HepG2 (cell line): ENCODE results near the gene ARHGAP21. TPM values are rescaled to one million over a fixed set of nuclear protein-coding genes. Genes with fewer than 3 reads are reported as not detected.

Experiments
- ATAC-seq: fragments of 200-7000 bp; cut with Tn5 transposase; 3 replicates; pipeline ENCODE4 v1.9.1; 2020; ENCODE audit warnings: mild to moderate bottlenecking, moderate library complexity
- BruUV-seq: library from RNA; stranded (reverse); fragments of 400-500 nt; replicated peaks from 2 replicates; lab custom pipeline; 2021; lab: Mats Ljungman, UMichigan
- CTCF ChIA-PET: fragments of 300-600 bp; formaldehyde crosslinking; extraction: SDS; loops from one replicate; lab custom pipeline; 2021; ENCODE audit warnings: low total read pairs, inconsistent platforms, low intra/inter-chr PET ratio; lab: Yijun Ruan, JAX
- POLR2A ChIA-PET: fragments of 350-600 bp; sonication (Branson Sonifier 250); formaldehyde crosslinking; loops from one replicate; lab custom pipeline; 2020; ENCODE audit warnings: antibody characterized with exemption, inconsistent platforms; lab: Yijun Ruan, JAX
- DNase-seq: peaks from one replicate; pipeline ENCODE4 v3.0.0-alpha.2; 2015; ENCODE audit warnings: low spot score
- FAIRE-seq: peaks from 3 replicates; lab custom pipeline; 2011; peaks lifted over from hg19 to GRCh38; lab: Jason Lieb, UNC
- H2AFZ ChIP-seq: one replicate; pipeline ENCODE4 v1.6.1; 2011; ENCODE audit warnings: low read length, inconsistent platforms
- H3K27ac ChIP-seq: fragments of 300-600 bp; 3 replicates; pipeline ENCODE4 v1.8.0; 2011; ENCODE audit warnings: mixed run types, mild to moderate bottlenecking, mixed read lengths, low read length, inconsistent platforms; ENCODE audit not compliant: insufficient read depth; ENCODE audit errors: extremely low read length
- H3K27me3 ChIP-seq, 2 experiments: fragments of 200-600 bp in 1 of 2; 2 replicates in 1 of 2; 3 replicates in 1 of 2; pipeline versions ENCODE4 v1.6.0 to v1.8.0; 2011; ENCODE audit warnings: low read length in 2 of 2, mild to moderate bottlenecking in 2 of 2, moderate library complexity in 2 of 2, inconsistent platforms in 1 of 2; ENCODE audit not compliant: insufficient read depth in 2 of 2, control insufficient read depth in 1 of 2
- H3K36me3 ChIP-seq, 2 experiments: fragments of 200-600 bp in 1 of 2; replicated peaks in 1 of 2; 2 replicates in 1 of 2; 3 replicates in 1 of 2; pipeline versions ENCODE4 v1.5.1 to v1.8.0; 2011; ENCODE audit warnings: low read length in 2 of 2, inconsistent platforms in 1 of 2; ENCODE audit not compliant: insufficient read depth in 2 of 2, control insufficient read depth in 1 of 2
- H3K4me1 ChIP-seq: 2 replicates; pipeline ENCODE4 v1.5.1; 2012; ENCODE audit warnings: low read length, inconsistent platforms; ENCODE audit not compliant: insufficient read depth
- H3K4me2 ChIP-seq: 2 replicates; pipeline ENCODE4 v1.6.0; 2011; ENCODE audit warnings: low read depth, low read length, inconsistent platforms
- H3K4me3 ChIP-seq, 3 experiments: fragments of 200-600 bp in 1 of 3; sonication (generic), shearing (Covaris generic) in 1 of 3; replicated peaks in 1 of 3; 2 replicates each; pipeline ENCODE4 v1.5.1; 2011 to 2016; ENCODE audit warnings: low read length in 3 of 3, inconsistent platforms in 2 of 3, low read depth in 2 of 3, mild to moderate bottlenecking in 2 of 3, control low read depth in 1 of 3, mixed read lengths in 1 of 3; ENCODE audit not compliant: insufficient read depth in 1 of 3
- H3K79me2 ChIP-seq: one replicate; pipeline ENCODE4 v1.6.1; 2011; ENCODE audit warnings: low read length, inconsistent platforms; ENCODE audit not compliant: insufficient read depth
- H3K9ac ChIP-seq: 2 replicates; pipeline ENCODE4 v1.6.0; 2011; ENCODE audit warnings: mild to moderate bottlenecking, low read depth, low read length, inconsistent platforms; ENCODE audit not compliant: insufficient read depth
- H3K9me3 ChIP-seq: 2 replicates; pipeline ENCODE4 v1.5.1; 2012; ENCODE audit warnings: mild to moderate bottlenecking, low read length
- H4K20me1 ChIP-seq: 2 replicates; pipeline ENCODE4 v1.6.0; 2011; ENCODE audit warnings: inconsistent platforms, mild to moderate bottlenecking, low read length, moderate library complexity; ENCODE audit not compliant: insufficient read depth
- ASH2L ChIP-seq: fragments of 300-600, 200-600 bp; sonication (generic); IDR thresholded peaks from 2 replicates; pipeline ENCODE4 v1.7.0; 2017; ENCODE audit warnings: low read depth, mild to moderate bottlenecking, moderate library complexity, mixed read lengths, low read length; ENCODE audit not compliant: insufficient read length
- BCL6 ChIP-seq: IDR thresholded peaks from 2 replicates; pipeline ENCODE4 v1.6.1; 2016; ENCODE audit warnings: missing genetic modification reagents, missing compliant biosample characterization
- BHLHE40 ChIP-seq: IDR thresholded peaks from 2 replicates; pipeline ENCODE4 v1.6.1; 2011; ENCODE audit warnings: low read length, improper control_type of control experiment
- FOSL2 ChIP-seq: sonication (generic); formaldehyde crosslinking; IDR thresholded peaks from 2 replicates; pipeline ENCODE4 v1.4.0; 2020; ENCODE audit warnings: missing genetic modification reagents
- FOXJ3 ChIP-seq: sonication (generic); formaldehyde crosslinking; IDR thresholded peaks from 2 replicates; pipeline ENCODE4 v1.4.0; 2020; ENCODE audit warnings: missing genetic modification reagents, mild to moderate bottlenecking, borderline replicate concordance
- GATAD2A ChIP-seq: IDR thresholded peaks from 2 replicates; pipeline ENCODE4 v1.6.1; 2016
- HOXA5 ChIP-seq: sonication (generic); formaldehyde crosslinking; IDR thresholded peaks from 2 replicates; pipeline ENCODE4 v1.4.0; 2020; ENCODE audit warnings: missing genetic modification reagents
- NFKBIZ ChIP-seq: IDR thresholded peaks from 2 replicates; pipeline ENCODE4 v1.6.1; 2018; ENCODE audit warnings: missing genetic modification reagents, missing compliant biosample characterization
- POGZ ChIP-seq: sonication (generic); formaldehyde crosslinking; IDR thresholded peaks from 2 replicates; pipeline ENCODE4 v1.4.0; 2020; ENCODE audit warnings: mild to moderate bottlenecking, missing genetic modification reagents
- REL ChIP-seq: sonication (generic); formaldehyde crosslinking; conservative IDR thresholded peaks from 2 replicates; pipeline ENCODE4 v1.8.0; 2022; ENCODE audit warnings: mild to moderate bottlenecking, missing genetic modification reagents, moderate library complexity
- SMAD3 ChIP-seq: sonication (generic); formaldehyde crosslinking; IDR thresholded peaks from 2 replicates; pipeline ENCODE4 v1.4.0; 2020; ENCODE audit warnings: missing genetic modification reagents
- SPEN ChIP-seq: sonication (generic); formaldehyde crosslinking; IDR thresholded peaks from 2 replicates; pipeline ENCODE4 v1.5.1; 2020; ENCODE audit warnings: low read depth, mild to moderate bottlenecking, missing genetic modification reagents
- TARDBP ChIP-seq: sonication (generic); formaldehyde crosslinking; IDR thresholded peaks from 2 replicates; pipeline ENCODE4 v1.8.0; 2022; ENCODE audit warnings: mild to moderate bottlenecking, missing genetic modification reagents
- TCF7 ChIP-seq: sonication (generic); IDR thresholded peaks from 2 replicates; pipeline ENCODE4 v1.6.1; 2016; ENCODE audit warnings: antibody characterized with exemption, low read depth
- ZNF24 ChIP-seq: fragments of 450-650 bp; IDR thresholded peaks from 2 replicates; pipeline ENCODE4 v1.6.1; 2017; ENCODE audit warnings: antibody characterized with exemption, mild to moderate bottlenecking
- WGBS: methylation state at CpG from one replicate; pipeline ENCODE4 v1.1.6; 2017; ENCODE audit warnings: low lambda C conversion rate; 5-methylcytosine and 5-hydroxymethylcytosine counted together
- in situ Hi-C: cut with HindIII; loops from 2 replicates; pipeline ENCODE4 v1.10.0; 2017; ENCODE audit warnings: low pct_unique_long_range_greater_than_20kb; ENCODE audit not compliant: extremely low pct_ligation_motif_present
- intact Hi-C: fragments of 100-400 bp; cut with micrococcal nuclease; formaldehyde crosslinking; loops from one replicate; pipeline ENCODE4 v1.10.0; 2022; ENCODE audit not compliant: unreplicated experiment
- polyA plus RNA-seq, 8 experiments: library from polyadenylated mRNA; depleted of rRNA in 3 of 8; stranded (reverse) in 7 of 8; unstranded in 1 of 8; fragments of >200 nt; fragmentation: Illumina TruSeq in 4 of 8; extraction: Trizol in 4 of 8; gene quantifications; 2 replicates each; pipeline versions ENCODE4 v1.2.1 to v1.2.3, GENCODE V29; 2011 to 2016; ENCODE audit warnings: low read depth in 4 of 8, missing spikeins in 1 of 8, mixed read lengths in 1 of 8; ENCODE audit not compliant: insufficient read depth in 1 of 8
- total RNA-seq, 5 experiments: library from RNA; depleted of rRNA; stranded (reverse); fragments of >200 nt; fragmentation: Illumina TruSeq; extraction: Trizol; gene quantifications; 2 replicates each; pipeline ENCODE4 v1.2.3, GENCODE V29; 2016; ENCODE audit warnings: low read depth in 1 of 5
- TF ChIP-seq, protein P1 (sequence below): sonication (generic); formaldehyde crosslinking; IDR thresholded peaks from 2 replicates; pipeline ENCODE4 v1.5.0; 2020; ENCODE audit warnings: mild to moderate bottlenecking, missing genetic modification reagents, moderate library complexity
- TF ChIP-seq, protein P2 (sequence below): sonication (generic); formaldehyde crosslinking; IDR thresholded peaks from 2 replicates; pipeline ENCODE4 v1.4.0; 2020; ENCODE audit warnings: missing genetic modification reagents
- TF ChIP-seq, protein P3 (sequence below): IDR thresholded peaks from 2 replicates; pipeline ENCODE4 v1.4.0; 2020; ENCODE audit warnings: mild to moderate bottlenecking, missing genetic modification reagents

ARHGAP21 gene
- total and polyA plus RNA-seq, 2 of the 13 experiments (the other 11 are each of a cell fraction or from before 2014, with no cell fraction given): 23.9 to 26.6 TPM

DNA sequence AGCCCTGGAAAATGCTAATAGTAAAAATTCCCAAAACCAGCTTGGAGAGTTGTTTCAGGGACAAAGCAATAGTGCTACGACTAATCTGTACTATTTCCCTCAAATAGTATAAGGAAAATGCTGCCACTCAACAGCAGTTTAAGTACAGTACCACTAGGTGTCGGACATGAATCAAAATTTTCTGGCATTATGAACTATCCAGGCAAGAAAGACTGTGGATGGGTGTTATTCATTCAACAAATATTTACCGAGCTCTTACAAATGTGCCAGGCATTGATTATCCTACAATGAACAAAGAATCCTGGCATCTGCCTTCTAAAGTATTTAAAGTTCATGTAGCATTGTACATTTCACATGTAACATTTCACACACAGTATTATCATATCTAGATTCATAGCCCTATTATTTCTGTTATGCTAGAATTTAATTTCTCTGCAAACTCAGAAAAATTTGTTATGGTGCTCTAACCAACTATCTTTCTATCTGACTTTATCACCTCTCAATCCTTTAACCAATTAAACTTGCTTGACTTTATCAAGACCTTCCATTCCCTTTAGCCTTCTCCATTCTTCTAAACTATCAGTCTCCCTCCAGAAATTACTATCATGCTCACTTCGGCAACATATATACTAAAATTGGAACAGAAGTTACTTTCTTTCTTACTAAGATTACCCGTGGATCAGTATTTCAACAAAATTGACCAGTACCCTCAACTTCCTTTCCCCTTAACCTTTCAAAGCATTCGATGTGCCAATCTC is 80.6 kb downstream of the ARHGAP21 start:
- Histone ChIP-seq H3K4me2 (no peak overlapping the region), H2AFZ (no peak overlapping the region), H3K4me3 (no peak overlapping the region), H3K27me3 (no peaks in the 10 kb centered on the region), H3K36me3 (no peaks in the 10 kb centered on the region), H3K4me1 (peaks cover 12% of the 10 kb centered on the region), H4K20me1 (no peaks in the 10 kb centered on the region; the same call in 1 of the 2 replicates), H3K27ac (peak overlapping the region; percentile 5), H3K9me3 (no peaks in the 10 kb centered on the region), H3K79me2 (no peaks in the 10 kb centered on the region), H3K9ac (no peak overlapping the region)
- peak; percentile 99 for ATAC-seq
- in situ Hi-C loops (loop anchor here (25.0 kb wide), 1 partner anchor 344 kb away; no protein-coding TSS in a partner anchor), intact Hi-C loops (loop anchor here (1.0 to 5.0 kb wide), 7 partner anchors 78 to 584 kb away; partner anchors contain the start of genes ENKUR and THNSL1)
- peak; percentile 89 for DNase-seq
- ChIA-PET POLR2A (interaction anchor here (1.3 kb wide), 1 partner anchor 437 kb away, joined by 4 read pairs; no protein-coding TSS in a partner anchor), CTCF (interaction anchor here (1.4 kb wide), 1 partner anchor 437 kb away, joined by 11 read pairs; no protein-coding TSS in a partner anchor)
- FAIRE-seq: peak; percentile 68
- WGBS: 52% methylated on average over 6 of the region's 6 CpGs
- BruUV-seq: no TSS peak
- TF ChIP-seq FOSL2 (CRISPR knock-in tag): peak; percentile 81
- peak; percentile 84 for TF ChIP-seq BCL6 (CRISPR knock-in tag)
- peak; percentile 81 for TF ChIP-seq GATAD2A (CRISPR knock-in tag)
- TF ChIP-seq REL (CRISPR knock-in tag): no peak
- peak; percentile 32; the same call in 1 of the 2 replicates for TF ChIP-seq TCF7
- peak; percentile 26; the same call in 1 of the 2 replicates for TF ChIP-seq SMAD3
- peak; percentile 86 for TF ChIP-seq BHLHE40
- peak; percentile 65; the same call in 1 of the 2 replicates for TF ChIP-seq ZNF24
- TF ChIP-seq, protein P1, sequence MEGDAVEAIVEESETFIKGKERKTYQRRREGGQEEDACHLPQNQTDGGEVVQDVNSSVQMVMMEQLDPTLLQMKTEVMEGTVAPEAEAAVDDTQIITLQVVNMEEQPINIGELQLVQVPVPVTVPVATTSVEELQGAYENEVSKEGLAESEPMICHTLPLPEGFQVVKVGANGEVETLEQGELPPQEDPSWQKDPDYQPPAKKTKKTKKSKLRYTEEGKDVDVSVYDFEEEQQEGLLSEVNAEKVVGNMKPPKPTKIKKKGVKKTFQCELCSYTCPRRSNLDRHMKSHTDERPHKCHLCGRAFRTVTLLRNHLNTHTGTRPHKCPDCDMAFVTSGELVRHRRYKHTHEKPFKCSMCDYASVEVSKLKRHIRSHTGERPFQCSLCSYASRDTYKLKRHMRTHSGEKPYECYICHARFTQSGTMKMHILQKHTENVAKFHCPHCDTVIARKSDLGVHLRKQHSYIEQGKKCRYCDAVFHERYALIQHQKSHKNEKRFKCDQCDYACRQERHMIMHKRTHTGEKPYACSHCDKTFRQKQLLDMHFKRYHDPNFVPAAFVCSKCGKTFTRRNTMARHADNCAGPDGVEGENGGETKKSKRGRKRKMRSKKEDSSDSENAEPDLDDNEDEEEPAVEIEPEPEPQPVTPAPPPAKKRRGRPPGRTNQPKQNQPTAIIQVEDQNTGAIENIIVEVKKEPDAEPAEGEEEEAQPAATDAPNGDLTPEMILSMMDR (CRISPR knock-in tag): peak; percentile 85
- TF ChIP-seq, protein P2, sequence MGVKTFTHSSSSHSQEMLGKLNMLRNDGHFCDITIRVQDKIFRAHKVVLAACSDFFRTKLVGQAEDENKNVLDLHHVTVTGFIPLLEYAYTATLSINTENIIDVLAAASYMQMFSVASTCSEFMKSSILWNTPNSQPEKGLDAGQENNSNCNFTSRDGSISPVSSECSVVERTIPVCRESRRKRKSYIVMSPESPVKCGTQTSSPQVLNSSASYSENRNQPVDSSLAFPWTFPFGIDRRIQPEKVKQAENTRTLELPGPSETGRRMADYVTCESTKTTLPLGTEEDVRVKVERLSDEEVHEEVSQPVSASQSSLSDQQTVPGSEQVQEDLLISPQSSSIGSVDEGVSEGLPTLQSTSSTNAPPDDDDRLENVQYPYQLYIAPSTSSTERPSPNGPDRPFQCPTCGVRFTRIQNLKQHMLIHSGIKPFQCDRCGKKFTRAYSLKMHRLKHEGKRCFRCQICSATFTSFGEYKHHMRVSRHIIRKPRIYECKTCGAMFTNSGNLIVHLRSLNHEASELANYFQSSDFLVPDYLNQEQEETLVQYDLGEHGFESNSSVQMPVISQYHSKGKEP (CRISPR knock-in tag): no peak
- TF ChIP-seq TARDBP (CRISPR knock-in tag): no peak
- 0 out of 2 replicates have a peak, but pooled peaks have one; percentile 22 for TF ChIP-seq POGZ
- peak; percentile 34 for TF ChIP-seq ASH2L
- TF ChIP-seq, protein P3, sequence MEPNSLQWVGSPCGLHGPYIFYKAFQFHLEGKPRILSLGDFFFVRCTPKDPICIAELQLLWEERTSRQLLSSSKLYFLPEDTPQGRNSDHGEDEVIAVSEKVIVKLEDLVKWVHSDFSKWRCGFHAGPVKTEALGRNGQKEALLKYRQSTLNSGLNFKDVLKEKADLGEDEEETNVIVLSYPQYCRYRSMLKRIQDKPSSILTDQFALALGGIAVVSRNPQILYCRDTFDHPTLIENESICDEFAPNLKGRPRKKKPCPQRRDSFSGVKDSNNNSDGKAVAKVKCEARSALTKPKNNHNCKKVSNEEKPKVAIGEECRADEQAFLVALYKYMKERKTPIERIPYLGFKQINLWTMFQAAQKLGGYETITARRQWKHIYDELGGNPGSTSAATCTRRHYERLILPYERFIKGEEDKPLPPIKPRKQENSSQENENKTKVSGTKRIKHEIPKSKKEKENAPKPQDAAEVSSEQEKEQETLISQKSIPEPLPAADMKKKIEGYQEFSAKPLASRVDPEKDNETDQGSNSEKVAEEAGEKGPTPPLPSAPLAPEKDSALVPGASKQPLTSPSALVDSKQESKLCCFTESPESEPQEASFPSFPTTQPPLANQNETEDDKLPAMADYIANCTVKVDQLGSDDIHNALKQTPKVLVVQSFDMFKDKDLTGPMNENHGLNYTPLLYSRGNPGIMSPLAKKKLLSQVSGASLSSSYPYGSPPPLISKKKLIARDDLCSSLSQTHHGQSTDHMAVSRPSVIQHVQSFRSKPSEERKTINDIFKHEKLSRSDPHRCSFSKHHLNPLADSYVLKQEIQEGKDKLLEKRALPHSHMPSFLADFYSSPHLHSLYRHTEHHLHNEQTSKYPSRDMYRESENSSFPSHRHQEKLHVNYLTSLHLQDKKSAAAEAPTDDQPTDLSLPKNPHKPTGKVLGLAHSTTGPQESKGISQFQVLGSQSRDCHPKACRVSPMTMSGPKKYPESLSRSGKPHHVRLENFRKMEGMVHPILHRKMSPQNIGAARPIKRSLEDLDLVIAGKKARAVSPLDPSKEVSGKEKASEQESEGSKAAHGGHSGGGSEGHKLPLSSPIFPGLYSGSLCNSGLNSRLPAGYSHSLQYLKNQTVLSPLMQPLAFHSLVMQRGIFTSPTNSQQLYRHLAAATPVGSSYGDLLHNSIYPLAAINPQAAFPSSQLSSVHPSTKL (CRISPR knock-in tag): peak; percentile 91
- no peak for TF ChIP-seq NFKBIZ (CRISPR knock-in tag)
- no peak for TF ChIP-seq SPEN
- 0 out of 2 replicates have a peak, but pooled peaks have one; percentile 21 for TF ChIP-seq FOXJ3 (CRISPR knock-in tag)
- TF ChIP-seq HOXA5 (CRISPR knock-in tag): peak; percentile 38; the same call in 1 of the 2 replicates
